Measurements from ENCODE around the gene SELENOV.

The SELENOV gene

GRCh38 chr19:39558624-39559117, 43.7 kb downstream of the SELENOV start:
- DNase-seq: peak; percentile 11

GRCh38 chr19:39563408-39563807, 48.5 kb downstream of the SELENOV start:
- DNase-seq: no peak

- DNase-seq: no peak
Measured at GRCh38 chr19:39566064-39566463, 51.1 kb downstream of the SELENOV start.

GRCh38 chr19:39568604-39569003, 53.7 kb downstream of the SELENOV start:
- DNase-seq: no peak
